GM12878 (cell line): ENCODE results near the gene TEX44. TPM values are rescaled to one million over a fixed set of nuclear protein-coding genes. Genes with fewer than 3 reads are reported as not detected.

Source experiments
- ASH2L ChIP-seq: fragments of 300-600, 200-600 bp; sonication (generic); IDR thresholded peaks from 2 replicates; pipeline ENCODE4 v1.6.1; 2017; ENCODE audit warnings: low read depth, mild to moderate bottlenecking, borderline replicate concordance
- BHLHE40 ChIP-seq, 2 experiments: fragments of 450-650 bp in 1 of 2; IDR thresholded peaks; 2 replicates each; pipeline ENCODE4 v1.6.1; 2011 to 2017; ENCODE audit warnings: low read depth in 2 of 2, borderline replicate concordance in 1 of 2, improper control_type of control experiment in 1 of 2, low read length in 1 of 2, mild to moderate bottlenecking in 1 of 2
- DPF2 ChIP-seq: fragments of 450-650 bp; IDR thresholded peaks from 2 replicates; pipeline ENCODE4 v1.6.1; 2017; ENCODE audit warnings: mild to moderate bottlenecking
- ELK1 ChIP-seq: IDR thresholded peaks from 2 replicates; pipeline ENCODE4 v1.6.1; 2012; ENCODE audit warnings: low read depth, low read length, improper control_type of control experiment
- ESRRA ChIP-seq: IDR thresholded peaks from 2 replicates; pipeline ENCODE4 v1.6.1; 2012; ENCODE audit warnings: mild to moderate bottlenecking, low read length, improper control_type of control experiment
- FOXK2 ChIP-seq: fragments of 450-650 bp; IDR thresholded peaks from 2 replicates; pipeline ENCODE4 v1.6.1; 2017; ENCODE audit warnings: mild to moderate bottlenecking, moderate library complexity
- GABPA ChIP-seq: IDR thresholded peaks from 2 replicates; pipeline ENCODE4 v1.6.1; 2014; ENCODE audit warnings: antibody characterized with exemption, low read depth, mild to moderate bottlenecking, inconsistent platforms
- IRF4 ChIP-seq: IDR thresholded peaks from 2 replicates; pipeline ENCODE4 v1.6.1; 2011; ENCODE audit warnings: low read depth, low read length
- KDM1A ChIP-seq: fragments of 200-600 bp; sonication (generic); IDR thresholded peaks from 2 replicates; pipeline ENCODE4 v1.6.1; 2016; ENCODE audit warnings: borderline replicate concordance
- MAX ChIP-seq: IDR thresholded peaks from 2 replicates; pipeline ENCODE4 v1.6.1; 2012; ENCODE audit warnings: low read depth, low read length, improper control_type of control experiment
- NFXL1 ChIP-seq: fragments of 450-650 bp; IDR thresholded peaks from 2 replicates; pipeline ENCODE4 v1.6.1; 2017; ENCODE audit warnings: antibody characterized with exemption, mild to moderate bottlenecking, borderline replicate concordance
- POU2F2 ChIP-seq: IDR thresholded peaks from 3 replicates; pipeline ENCODE4 v1.6.1; 2011; ENCODE audit warnings: low read depth, mild to moderate bottlenecking, low read length, borderline replicate concordance
- RELA ChIP-seq: fragments of 450-650 bp; IDR thresholded peaks from 2 replicates; pipeline ENCODE4 v1.8.0; 2014; ENCODE audit warnings: borderline replicate concordance; ENCODE audit not compliant: partially characterized antibody
- RELB ChIP-seq: fragments of 450-650 bp; IDR thresholded peaks from 2 replicates; pipeline ENCODE4 v1.6.1; 2017; ENCODE audit warnings: low read depth, mild to moderate bottlenecking, moderate library complexity
- SIX5 ChIP-seq: IDR thresholded peaks from 2 replicates; pipeline ENCODE4 v1.6.1; 2011; ENCODE audit warnings: mild to moderate bottlenecking, low read depth, low read length, moderate library complexity; ENCODE audit not compliant: severe bottlenecking
- SMAD1 ChIP-seq: fragments of 450-650 bp; IDR thresholded peaks from 2 replicates; pipeline ENCODE4 v1.6.1; 2018; ENCODE audit warnings: mild to moderate bottlenecking, low read depth; ENCODE audit not compliant: partially characterized antibody
- SREBF1 ChIP-seq: IDR thresholded peaks from 2 replicates; pipeline ENCODE4 v1.6.1; 2012; ENCODE audit warnings: mild to moderate bottlenecking, low read length
- STAT3 ChIP-seq: IDR thresholded peaks from 2 replicates; pipeline ENCODE4 v1.6.1; 2011; ENCODE audit warnings: low read depth, low read length, improper control_type of control experiment
- YY1 ChIP-seq: IDR thresholded peaks from 2 replicates; pipeline ENCODE4 v1.6.1; 2011; ENCODE audit warnings: low read depth, mild to moderate bottlenecking, low read length
- ZBED1 ChIP-seq: IDR thresholded peaks from 2 replicates; pipeline ENCODE4 v1.6.1; 2016; ENCODE audit warnings: borderline replicate concordance
- ZNF217 ChIP-seq: fragments of 450-650 bp; IDR thresholded peaks from 2 replicates; pipeline ENCODE4 v1.6.1; 2017; ENCODE audit warnings: antibody characterized with exemption, mild to moderate bottlenecking
- ZNF592 ChIP-seq: fragments of 450-650 bp; IDR thresholded peaks from 2 replicates; pipeline ENCODE4 v1.6.1; 2017; ENCODE audit warnings: mild to moderate bottlenecking, moderate library complexity
- ZZZ3 ChIP-seq: IDR thresholded peaks from 2 replicates; pipeline ENCODE4 v1.6.1; 2011; ENCODE audit warnings: low read depth; ENCODE audit not compliant: control insufficient read depth, insufficient read length
- polyA plus RNA-seq, 11 experiments: library from polyadenylated mRNA; depleted of rRNA in 4 of 11; unstranded in 6 of 11; stranded (reverse) in 5 of 11; fragments of >200 nt; fragmentation: Nextera tagmentation in 4 of 11; fragmentation: Illumina TruSeq in 1 of 11; extraction: Ambion mirVana in 4 of 11; extraction: Trizol in 1 of 11; gene quantifications; 1 replicate in 1 of 11; 2 replicates in 10 of 11; pipeline versions ENCODE4 v1.2.1 to v1.2.3, GENCODE V29; 2011 to 2016; ENCODE audit warnings: inconsistent platforms in 2 of 11, missing spikeins in 2 of 11, low read depth in 1 of 11
- total RNA-seq, 4 experiments: library from RNA; depleted of rRNA in 3 of 4; stranded (reverse); fragments of >200 nt in 3 of 4; fragmentation: Illumina TruSeq in 1 of 4; extraction: Trizol in 1 of 4; gene quantifications; 2 replicates each; pipeline versions ENCODE4 v1.2.1 to v1.2.3, GENCODE V29; 2013 to 2021

Gene TEX44
- total and polyA plus RNA-seq, 10 of the 15 experiments (the other 5 are each of a cell fraction or from before 2014, with no cell fraction given), result not detected

- TF ChIP-seq DPF2 (peak; percentile 67; the same call in 1 of the 2 replicates), SIX5 (no peak), RELA (peak; percentile 9), ZBED1 (no peak), SMAD1 (no peak), KDM1A (no peak), ZNF217 (no peak), ASH2L (no peak), RELB (peak; percentile 80; the same call in 1 of the 2 replicates), ESRRA (no peak), BHLHE40 (IDR thresholded peaks at IDR 0.05; ENCODE audit: borderline replicate concordance in 1 of 2, low read depth in 2 of 2, low read length in 1 of 2) (peak; percentile 29 to 69; a peak in 3 of 4 replicates), ELK1 (no peak), POU2F2 (no peak), FOXK2 (no peak), NFXL1 (no peak), ZNF592 (no peak), MAX (no peak), ZZZ3 (no peak), SREBF1 (no peak), STAT3 (no peak), IRF4 (no peak), GABPA (no peak), YY1 (no peak)
Observed at GRCh38 chr2:231642631-231643494, 50.2 kb downstream of the TEX44 start (continued).
